HG03025 (cell line): Measurements from ENCODE around the gene CREBBP.

Experiments
- ATAC-seq: cut with Tn5 transposase; IDR thresholded peaks from one replicate; pipeline ENCODE4 v1.9.1; 2021; ENCODE audit warnings: mild to moderate bottlenecking, moderate library complexity; ENCODE audit not compliant: unreplicated experiment, low FRiP score

CREBBP gene

DNA sequence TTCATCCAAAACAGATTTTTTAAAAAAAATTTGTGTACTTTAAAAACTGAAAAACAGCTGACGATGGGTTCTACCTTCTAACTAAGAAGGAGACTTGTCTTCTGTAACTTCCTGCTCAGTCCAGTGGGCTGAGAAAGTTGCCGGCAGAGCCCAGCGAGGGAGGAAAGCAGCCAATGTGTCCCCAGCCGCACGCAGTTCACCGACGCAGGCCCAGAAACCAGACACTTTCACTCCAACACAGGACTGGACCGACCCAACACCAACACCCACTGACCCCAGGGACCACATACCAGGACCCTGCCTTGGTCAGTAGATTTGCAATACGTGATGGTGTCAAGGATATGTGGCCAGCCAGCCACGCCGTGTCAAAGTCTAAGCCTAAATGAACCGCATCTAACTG, 188.8 kb downstream of the CREBBP start:
- ATAC-seq, result no peak

DNA sequence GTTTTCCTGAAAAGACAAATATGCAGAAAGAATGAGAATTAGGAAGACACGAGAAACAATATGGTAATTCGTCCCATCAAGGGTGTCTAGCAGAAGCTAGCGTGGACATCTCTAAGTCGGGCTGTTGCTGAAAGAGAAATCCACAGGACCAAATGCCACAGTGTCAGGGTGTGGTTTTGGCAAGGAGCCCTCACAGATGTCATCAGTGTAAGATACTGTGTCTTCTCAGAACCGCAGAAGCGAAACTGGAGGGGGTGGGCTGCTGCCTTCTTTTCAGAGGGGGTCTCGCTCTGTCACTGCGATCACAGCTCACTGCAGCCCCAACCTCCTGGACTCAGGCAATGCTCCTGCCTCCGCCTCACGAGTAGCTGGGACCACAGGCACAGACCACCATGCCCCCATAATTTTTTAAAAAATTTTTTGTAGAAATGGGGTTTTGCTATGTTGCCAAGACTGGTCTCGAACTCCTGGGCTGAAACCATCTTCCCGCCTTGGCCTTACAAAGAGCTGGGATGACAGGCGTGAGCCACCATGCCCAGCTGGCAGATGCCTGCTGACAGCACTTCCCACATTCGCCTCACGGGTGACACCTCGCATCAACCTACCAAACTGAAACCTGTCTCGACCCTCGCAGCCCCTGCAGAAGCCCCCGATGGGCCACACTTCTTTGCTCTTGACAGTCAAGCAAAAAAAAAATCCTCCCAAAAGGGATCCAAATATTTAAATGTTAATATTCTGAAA, 189.4 kb downstream of the CREBBP start:
- no peak for ATAC-seq

DNA sequence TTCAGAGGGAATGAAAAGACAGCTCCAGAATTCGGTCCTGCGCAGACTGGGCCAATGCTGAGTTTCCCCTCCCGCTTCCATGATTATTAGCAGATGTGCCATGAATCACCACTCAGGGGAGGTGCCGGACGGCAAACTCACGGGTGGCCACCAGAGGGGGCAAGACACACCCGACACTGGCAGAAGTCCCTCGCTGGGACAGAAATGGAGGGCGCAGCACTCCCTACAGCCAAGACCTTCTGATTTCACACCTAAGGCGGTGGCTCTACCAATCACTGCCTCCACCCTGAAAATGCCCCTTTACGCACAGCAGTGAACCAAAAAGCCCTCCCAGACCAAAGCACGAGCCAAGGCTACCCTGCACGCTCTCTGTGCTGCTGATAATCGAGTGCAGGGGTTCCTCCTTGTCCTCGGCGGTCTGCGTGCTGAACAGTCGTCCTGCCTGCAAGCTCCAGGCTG, 190.0 kb downstream of the CREBBP start:
- no peak for ATAC-seq

DNA sequence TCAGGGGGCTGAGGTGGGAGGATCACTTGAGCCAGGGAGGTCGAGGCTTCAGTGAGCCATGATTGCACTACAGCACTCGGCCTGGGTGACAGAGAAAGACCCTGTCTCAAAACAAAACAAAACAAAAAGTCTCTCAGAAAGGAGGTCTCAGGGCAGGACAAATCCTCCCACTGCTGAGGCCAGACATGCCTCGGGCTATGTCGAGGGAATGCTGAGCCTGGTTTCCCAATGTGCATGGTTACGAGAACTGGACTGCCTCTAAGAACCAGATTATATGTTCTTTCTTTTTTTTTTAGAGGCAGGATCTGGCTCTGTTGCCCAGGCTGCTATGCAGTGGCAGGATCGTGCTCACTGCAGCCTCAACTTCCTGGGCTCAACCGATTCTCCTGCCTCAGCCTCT, 190.8 kb downstream of the CREBBP start:
- ATAC-seq, result no peak

DNA sequence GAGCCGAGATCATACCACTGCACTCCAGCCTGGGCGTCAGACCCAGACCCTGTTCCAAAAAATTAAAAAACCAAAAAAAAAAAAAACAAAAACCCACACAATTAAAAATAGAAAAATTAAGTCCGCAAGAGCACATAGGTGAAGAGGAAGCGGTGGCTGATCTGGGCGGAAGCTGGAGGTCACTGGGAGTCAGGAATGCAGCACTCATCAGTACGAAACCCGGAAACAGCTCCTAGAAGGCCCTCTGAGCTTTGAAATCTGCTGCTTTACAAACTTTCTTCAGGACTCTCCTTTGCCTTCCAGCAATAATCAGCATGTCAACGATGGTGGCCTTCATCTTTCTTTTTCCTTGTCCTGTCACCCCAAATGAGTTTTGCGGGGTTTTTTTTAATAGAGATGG, 192.7 kb downstream of the CREBBP start:
- ATAC-seq, result no peak

DNA sequence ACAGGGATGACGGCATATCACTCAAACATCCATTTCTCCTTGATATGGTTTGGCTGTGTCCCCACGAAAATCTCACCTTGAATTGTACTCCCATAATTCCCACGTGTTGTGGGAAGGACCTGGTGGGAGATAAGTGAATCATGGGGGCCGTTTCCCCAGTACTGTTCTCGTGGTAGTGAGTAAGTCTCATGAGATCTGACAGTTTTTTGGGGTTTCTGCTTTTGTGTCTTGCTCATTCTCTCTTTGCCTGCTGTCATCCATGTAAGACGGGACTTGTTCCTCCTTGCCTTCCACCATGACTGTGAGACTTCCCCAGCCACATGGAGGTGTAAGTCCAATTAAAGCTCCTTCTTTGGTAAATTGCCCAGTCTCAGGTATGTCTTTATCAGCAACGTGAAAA, 193.5 kb downstream of the CREBBP start:
- no peak for ATAC-seq

DNA sequence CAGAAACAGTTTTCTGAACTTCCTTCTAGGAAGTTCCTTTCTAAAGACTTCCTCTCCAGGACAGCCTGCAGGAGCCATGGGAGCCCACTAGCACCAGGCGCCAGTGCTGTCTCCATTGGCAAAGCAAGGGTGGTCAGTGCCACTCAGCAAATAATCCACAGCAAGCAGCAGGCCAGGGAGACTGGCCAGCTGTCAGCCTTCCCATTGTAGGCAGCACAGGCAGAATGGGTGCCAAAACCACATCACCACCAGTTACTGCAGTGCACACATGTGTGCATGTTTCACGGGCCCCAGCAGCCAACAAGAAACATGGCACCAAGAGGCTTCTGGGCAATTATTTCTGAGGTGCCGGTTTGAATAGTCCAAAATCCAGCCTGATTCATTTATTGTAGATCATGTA, 199.3 kb downstream of the CREBBP start:
- no peak for ATAC-seq

DNA sequence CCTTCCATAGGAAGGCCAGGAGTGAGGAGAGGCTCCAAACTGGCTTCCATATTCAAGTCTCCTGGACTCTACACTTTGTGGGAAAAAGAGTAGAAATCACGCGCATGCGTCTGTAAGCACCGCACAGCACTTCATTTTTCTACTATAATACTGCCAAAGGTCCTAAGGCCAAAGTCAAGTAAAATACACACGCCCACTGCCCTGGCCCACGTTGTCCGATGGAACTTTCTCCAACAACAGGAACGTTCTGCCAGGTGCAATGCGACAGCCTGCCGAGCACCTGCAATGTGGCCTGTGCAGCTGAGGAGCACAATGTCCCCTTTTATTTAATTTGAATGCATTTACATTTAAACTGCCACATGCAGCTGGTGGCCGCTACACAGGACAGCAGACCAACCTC, 202.5 kb downstream of the CREBBP start:
- no peak for ATAC-seq

DNA sequence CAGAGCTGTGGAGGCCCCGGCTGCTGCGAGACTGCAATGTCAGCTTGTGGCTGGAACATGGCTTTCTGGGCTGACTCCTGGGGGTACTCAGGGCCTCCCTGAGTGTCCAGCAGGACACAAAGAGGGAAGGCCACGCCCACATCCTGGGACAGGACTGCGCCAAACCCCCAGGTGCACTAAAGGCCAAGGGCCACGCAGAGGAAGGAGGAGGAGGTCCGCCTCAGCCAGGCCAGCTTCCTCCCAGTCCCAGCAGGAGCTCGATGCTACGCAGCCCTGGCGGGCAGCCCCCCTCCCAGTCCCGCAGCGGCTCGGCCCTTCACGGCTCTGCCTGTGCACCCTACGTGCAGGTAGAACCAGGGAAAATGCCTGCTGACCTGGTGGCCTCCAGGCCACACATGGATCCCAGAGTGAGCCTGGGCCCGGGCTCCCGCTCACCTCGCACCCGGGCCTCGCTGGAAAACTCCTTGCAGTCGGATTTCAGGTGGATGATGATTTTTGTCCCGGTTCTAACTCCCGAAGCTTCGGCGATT, 204.8 kb downstream of the CREBBP start:
- ATAC-seq, result no peak
